Smooth muscle cell of the brain vasculature (primary cell): ENCODE data around the gene SLC9A1.

Source experiments
- DNase-seq: peaks from one replicate; pipeline ENCODE4 v3.0.0-alpha.2; 2012; ENCODE audit warnings: low read depth, low spot score

SLC9A1 gene

GRCh38 chr1:27150641-27151040 is 4.3 kb downstream of the SLC9A1 start:
- no peak for DNase-seq

- no peak for DNase-seq
Measured at GRCh38 chr1:27150183-27150582, 4.7 kb downstream of the SLC9A1 start.

- DNase-seq = no peak
Measured at GRCh38 chr1:27149762-27150113, 5.2 kb downstream of the SLC9A1 start.

GRCh38 chr1:27149084-27149761 is 5.7 kb downstream of the SLC9A1 start:
- DNase-seq = no peak

GRCh38 chr1:27148591-27148990 is 6.3 kb downstream of the SLC9A1 start:
- no peak for DNase-seq

- DNase-seq = no peak
Measured at GRCh38 chr1:27147842-27148518, 6.9 kb downstream of the SLC9A1 start.

GRCh38 chr1:27145934-27146354 is 9.0 kb downstream of the SLC9A1 start:
- peak; percentile 28 for DNase-seq

- DNase-seq = no peak
Measured at GRCh38 chr1:27144920-27145661, 9.8 kb downstream of the SLC9A1 start.

GRCh38 chr1:27144049-27144748 is 10.7 kb downstream of the SLC9A1 start:
- DNase-seq = no peak

- no peak for DNase-seq
Measured at GRCh38 chr1:27143401-27143800, 11.5 kb downstream of the SLC9A1 start.

- DNase-seq = no peak
Measured at GRCh38 chr1:27142464-27142863, 12.5 kb downstream of the SLC9A1 start.

GRCh38 chr1:27141266-27142003 is 13.5 kb downstream of the SLC9A1 start:
- no peak for DNase-seq

GRCh38 chr1:27139980-27140379 is 14.9 kb downstream of the SLC9A1 start:
- DNase-seq = no peak

- no peak for DNase-seq
Measured at GRCh38 chr1:27138927-27139326, 16.0 kb downstream of the SLC9A1 start.

- DNase-seq = no peak
Measured at GRCh38 chr1:27138368-27138767, 16.6 kb downstream of the SLC9A1 start.

GRCh38 chr1:27137544-27138075 is 17.3 kb downstream of the SLC9A1 start:
- no peak for DNase-seq

- DNase-seq = no peak
Measured at GRCh38 chr1:27136998-27137542, 17.9 kb downstream of the SLC9A1 start.

- DNase-seq = no peak
Measured at GRCh38 chr1:27136236-27136551, 18.7 kb downstream of the SLC9A1 start.

- no peak for DNase-seq
Measured at GRCh38 chr1:27135541-27136235, 19.2 kb downstream of the SLC9A1 start.

- no peak for DNase-seq
Measured at GRCh38 chr1:27133991-27134390, 20.9 kb downstream of the SLC9A1 start.
